HG03521 (cell line): Measurements from ENCODE around the gene SND1.

Source experiments
- ATAC-seq: cut with Tn5 transposase; IDR thresholded peaks from one replicate; pipeline ENCODE4 v1.9.1; 2021; ENCODE audit warnings: mild to moderate bottlenecking, moderate library complexity; ENCODE audit not compliant: unreplicated experiment

Gene SND1

DNA sequence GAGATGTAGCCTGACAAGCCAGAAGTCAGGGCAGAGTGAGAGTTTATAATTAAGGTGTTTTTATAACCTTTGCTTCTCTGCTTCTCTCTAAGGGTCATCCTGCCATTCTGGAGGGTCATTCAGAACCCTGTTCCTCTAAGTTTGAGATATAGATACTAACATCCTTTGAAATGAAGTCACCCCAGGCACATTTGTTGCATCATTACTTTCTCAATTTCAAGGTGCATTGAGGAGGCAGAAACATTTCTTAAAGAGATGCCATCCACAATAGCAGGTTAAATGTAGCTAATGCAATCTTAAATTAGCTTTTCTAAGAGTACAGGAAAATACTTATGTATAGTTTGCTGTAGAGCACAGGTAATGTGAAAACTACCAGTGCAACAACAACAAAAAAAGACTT lies 272.9 kb downstream of the SND1 start:
- ATAC-seq: no peak

DNA sequence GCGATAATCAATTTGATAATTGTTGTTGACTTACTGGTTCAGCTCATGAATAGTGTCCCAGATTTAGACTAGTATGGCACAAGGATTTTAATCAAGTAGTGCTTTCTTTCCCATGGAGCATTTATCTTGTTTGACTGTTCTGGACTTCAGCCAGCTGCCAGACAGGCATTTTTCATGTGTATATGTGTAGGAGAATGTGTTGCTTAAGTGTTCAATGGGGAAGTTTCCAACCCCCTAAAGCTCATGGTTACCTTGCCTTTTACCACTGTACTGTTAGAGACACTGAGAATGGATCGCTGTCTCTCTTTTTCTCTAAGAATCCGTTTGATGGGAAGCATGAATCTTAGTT lies 275.3 kb downstream of the SND1 start:
- no peak for ATAC-seq

GRCh38 chr7:127928222-127928621 lies 276.2 kb downstream of the SND1 start:
- no peak for ATAC-seq

GRCh38 chr7:127928852-127929251 lies 276.9 kb downstream of the SND1 start:
- ATAC-seq: no peak

- no peak for ATAC-seq
Measured at GRCh38 chr7:127930341-127931328, 278.6 kb downstream of the SND1 start.

GRCh38 chr7:127932076-127932475 lies 280.1 kb downstream of the SND1 start:
- ATAC-seq: no peak

GRCh38 chr7:127932496-127932895 lies 280.5 kb downstream of the SND1 start:
- no peak for ATAC-seq

DNA sequence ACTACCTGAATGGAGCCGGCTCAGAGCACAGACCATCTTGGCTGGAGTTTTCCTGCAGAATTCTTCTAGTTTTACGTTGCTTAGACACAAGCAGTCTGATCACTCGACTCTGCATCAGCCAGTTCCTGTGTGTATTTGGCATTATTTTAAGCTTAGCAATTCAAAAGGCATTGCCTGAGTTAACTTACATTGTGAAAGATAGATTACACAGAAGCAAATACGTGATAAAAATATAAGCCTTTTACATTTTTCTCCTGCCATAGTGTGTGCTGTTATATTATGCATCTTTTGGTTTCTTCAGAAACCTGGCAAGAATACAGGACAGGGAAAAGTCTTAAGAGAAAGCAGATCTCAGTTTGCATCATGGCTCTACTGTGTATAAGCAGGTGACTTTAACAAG lies 281.2 kb downstream of the SND1 start:
- no peak for ATAC-seq

DNA sequence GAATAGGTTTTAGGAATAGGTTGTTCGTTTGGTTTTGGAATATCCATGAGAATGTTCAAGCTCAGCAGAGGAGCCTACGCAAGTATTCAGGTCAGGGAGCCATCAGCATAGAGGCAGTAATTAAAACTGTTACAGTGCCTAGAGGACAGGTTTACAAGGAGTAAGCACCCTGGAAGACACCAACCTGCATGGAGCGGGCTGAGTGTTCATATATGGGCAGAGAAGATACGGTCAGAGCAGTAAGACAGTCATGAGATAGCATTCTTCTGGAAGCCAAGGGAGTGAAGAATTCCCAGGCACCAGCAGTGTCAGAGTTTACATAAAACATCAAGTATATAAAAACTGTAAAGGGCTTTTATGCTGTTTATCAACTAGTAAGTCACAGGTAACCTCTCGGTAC lies 282.7 kb downstream of the SND1 start:
- ATAC-seq: no peak

GRCh38 chr7:127935847-127936376 lies 283.9 kb downstream of the SND1 start:
- no peak for ATAC-seq

- ATAC-seq: no peak
Measured at GRCh38 chr7:127937066-127937680, 285.2 kb downstream of the SND1 start.

GRCh38 chr7:127938588-127938987 lies 286.6 kb downstream of the SND1 start:
- ATAC-seq: no peak

DNA sequence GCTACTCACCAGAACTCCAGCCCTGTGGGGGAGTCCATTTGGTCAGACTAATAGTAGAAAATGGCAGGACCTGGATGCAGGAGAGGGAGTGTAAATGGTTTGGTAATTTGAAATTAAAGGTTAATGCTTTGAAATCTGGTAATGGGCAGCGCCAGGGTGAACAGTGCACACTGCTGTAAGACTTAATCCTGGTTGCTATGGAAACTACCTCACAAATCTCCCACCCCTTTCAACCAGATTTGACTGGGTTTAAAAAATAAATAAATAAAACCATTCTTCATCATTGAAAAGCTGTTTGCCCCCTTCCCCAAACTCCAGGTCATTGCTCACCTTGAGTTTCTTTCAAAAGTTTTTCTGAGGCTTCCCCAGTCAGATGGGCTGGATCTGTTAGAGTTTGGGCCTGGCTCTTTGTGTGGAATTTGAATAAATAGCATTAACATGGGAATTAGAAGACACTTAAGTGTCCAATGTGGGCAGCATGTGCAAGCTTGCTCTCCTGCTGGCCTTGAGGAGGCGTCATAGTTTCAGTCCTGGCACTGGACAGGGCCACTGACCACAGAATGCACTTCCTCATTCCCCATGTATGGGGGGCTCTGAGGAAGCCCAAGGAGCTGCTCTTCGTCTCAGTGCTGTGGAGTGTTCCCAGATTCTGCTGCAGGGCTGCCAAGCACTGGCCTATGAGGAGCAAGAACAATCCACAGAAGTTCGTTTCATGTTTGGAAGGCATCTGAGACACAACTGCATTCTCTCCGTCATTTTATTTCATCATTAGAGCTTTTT lies 288.6 kb downstream of the SND1 start:
- no peak for ATAC-seq

GRCh38 chr7:127941476-127942210 lies 289.6 kb downstream of the SND1 start:
- no peak for ATAC-seq

- no peak for ATAC-seq
Measured at GRCh38 chr7:127943541-127944521, 291.8 kb downstream of the SND1 start.

DNA sequence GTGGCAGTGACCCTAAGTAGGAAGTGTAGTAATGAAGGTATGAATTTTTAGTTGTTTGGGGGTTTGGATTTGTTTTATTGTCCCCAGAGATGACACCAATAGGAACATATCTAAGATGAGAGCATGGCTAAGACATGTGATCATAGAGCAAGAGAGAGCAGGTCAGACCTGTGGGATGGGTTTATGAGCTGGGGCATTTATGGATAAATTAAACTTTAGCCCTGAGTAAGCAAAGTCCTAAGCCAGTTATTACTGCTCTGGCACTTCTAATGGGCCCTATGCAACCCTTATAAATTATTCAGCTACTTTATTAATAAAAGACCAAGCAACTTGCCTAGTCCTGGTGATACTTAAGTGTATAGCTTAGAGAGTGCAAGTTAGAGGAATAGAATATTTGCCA lies 294.1 kb downstream of the SND1 start:
- no peak for ATAC-seq

GRCh38 chr7:127946847-127947246 lies 294.9 kb downstream of the SND1 start:
- no peak for ATAC-seq

DNA sequence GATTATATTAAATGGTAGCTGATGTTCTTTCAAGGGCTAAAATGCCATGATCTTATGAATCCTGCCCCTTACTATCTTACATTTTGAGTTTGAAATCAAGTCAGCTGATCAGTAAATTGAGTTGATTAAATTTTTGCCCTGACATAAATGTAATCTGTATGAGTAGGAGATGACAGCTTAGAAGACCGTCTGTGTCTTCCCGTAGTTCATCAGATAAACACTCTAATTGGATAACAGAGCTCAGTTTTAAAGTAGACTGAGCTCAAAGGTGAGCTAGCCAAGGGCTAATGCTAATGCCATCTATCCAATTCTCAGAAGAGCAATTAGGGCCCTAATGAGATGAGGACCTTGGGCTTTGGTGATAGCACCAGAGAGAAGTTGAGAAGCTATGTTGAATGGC lies 296.3 kb downstream of the SND1 start:
- ATAC-seq: no peak

DNA sequence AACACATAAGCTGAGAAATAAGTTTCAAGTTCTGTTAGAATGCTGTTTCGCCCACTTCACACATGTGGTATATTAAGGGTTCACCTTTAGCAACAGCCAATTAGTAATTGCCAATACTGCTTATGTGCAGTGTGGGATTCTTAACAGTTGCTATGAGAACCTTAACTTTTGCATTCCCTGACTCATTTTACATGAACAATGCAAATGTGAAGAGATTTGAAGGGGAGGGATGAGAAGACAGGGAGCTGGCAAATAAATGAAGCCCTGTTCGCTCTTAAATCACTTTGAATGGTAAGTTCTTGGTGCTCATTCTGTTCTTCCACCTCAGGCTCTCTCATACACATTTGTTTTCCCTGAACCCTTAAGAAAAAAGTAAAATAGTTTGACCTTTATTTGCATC lies 296.9 kb downstream of the SND1 start:
- no peak for ATAC-seq
